Endothelial cell (in vitro differentiated cells): ENCODE data around the gene REEP2. TPM values are rescaled to one million over a fixed set of nuclear protein-coding genes. Genes with fewer than 3 reads are reported as not detected.
A peak's percentile ranks its signal among the peaks of the same experiment; 100 is the strongest.

Source experiments
- DNase-seq: peaks from one replicate; pipeline ENCODE4 v3.0.0; 2021; ENCODE audit warnings: low spot score
- H3K27ac Mint-ChIP-seq: one replicate; pipeline ENCODE4 v1.8.0; 2021; ENCODE audit warnings: mixed read lengths, inconsistent platforms; ENCODE audit not compliant: unreplicated experiment
- H3K27me3 Mint-ChIP-seq: one replicate; pipeline ENCODE4 v1.8.0; 2021; ENCODE audit warnings: mild to moderate bottlenecking, moderate library complexity, mixed read lengths, inconsistent platforms; ENCODE audit not compliant: unreplicated experiment
- H3K36me3 Mint-ChIP-seq: one replicate; pipeline ENCODE4 v1.8.0; 2021; ENCODE audit warnings: mild to moderate bottlenecking, low read depth, mixed read lengths, inconsistent platforms; ENCODE audit not compliant: unreplicated experiment
- H3K4me1 Mint-ChIP-seq: one replicate; pipeline ENCODE4 v1.8.0; 2021; ENCODE audit warnings: mild to moderate bottlenecking, mixed read lengths, inconsistent platforms; ENCODE audit not compliant: unreplicated experiment
- H3K4me3 Mint-ChIP-seq: one replicate; pipeline ENCODE4 v1.8.0; 2021; ENCODE audit warnings: mild to moderate bottlenecking, mixed read lengths, inconsistent platforms; ENCODE audit not compliant: unreplicated experiment
- H3K9me3 Mint-ChIP-seq: one replicate; pipeline ENCODE4 v1.8.0; 2021; ENCODE audit warnings: mixed read lengths, inconsistent platforms; ENCODE audit not compliant: unreplicated experiment
- total RNA-seq: library from RNA; stranded (reverse); fragmentation: NEBNext Ultra II Directional; extraction: Animal tissue kit (Norgen Biotek cat#: 25700); gene quantifications from one replicate; pipeline ENCODE4 v1.2.1, GENCODE V29; 2021; ENCODE audit not compliant: unreplicated experiment
- TF ChIP-seq, protein P1 (sequence below): fragments of 200-600 bp; sonication (generic); IDR thresholded peaks from one replicate; pipeline ENCODE4 v1.5.0; 2021; ENCODE audit warnings: antibody characterized with exemption; ENCODE audit not compliant: unreplicated experiment

Gene REEP2
- total RNA-seq, 1 donor from 2014 or later: 72.8 TPM

DNA sequence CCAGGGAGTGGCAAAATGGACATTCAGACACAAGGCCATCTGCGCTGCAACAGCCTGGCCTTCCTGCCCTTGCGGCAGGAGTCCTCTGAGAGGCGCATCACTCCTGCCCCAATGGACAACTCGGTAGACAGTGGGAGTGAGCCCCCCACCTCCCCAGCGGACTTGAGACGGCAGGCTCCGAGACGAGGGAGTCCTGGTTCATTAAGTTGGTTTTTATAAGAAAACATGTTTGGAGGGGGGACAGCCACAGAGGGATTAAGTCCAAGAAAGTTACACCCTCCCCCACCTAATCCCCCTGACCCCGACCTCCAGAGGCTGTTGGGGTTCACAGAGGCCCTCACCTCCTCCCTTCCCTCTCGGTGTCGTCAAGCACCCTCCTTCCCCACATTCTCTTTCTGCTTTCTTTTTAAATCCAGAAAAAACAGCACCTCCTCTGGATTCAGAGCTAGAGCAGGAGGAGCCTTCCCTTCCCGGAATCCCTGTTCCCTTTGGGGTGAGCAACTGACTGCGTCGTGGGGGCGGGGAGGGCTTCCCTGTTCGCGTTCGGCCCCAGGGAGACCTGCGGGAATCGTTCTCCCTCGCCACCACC is 24.7 kb downstream of the REEP2 start:
- peak overlapping the region; percentile 70 for H3K27ac Mint-ChIP-seq
- H3K4me3 Mint-ChIP-seq: peak overlapping the region; percentile 82
- DNase-seq: no peak
- peaks cover 10% of the 10 kb centered on the region for H3K36me3 Mint-ChIP-seq
- H3K27me3 Mint-ChIP-seq: peaks cover 28% of the 10 kb centered on the region
- H3K9me3 Mint-ChIP-seq: peaks cover 4% of the 10 kb centered on the region
- peaks cover 8% of the 10 kb centered on the region for H3K4me1 Mint-ChIP-seq
- TF ChIP-seq, protein P1, sequence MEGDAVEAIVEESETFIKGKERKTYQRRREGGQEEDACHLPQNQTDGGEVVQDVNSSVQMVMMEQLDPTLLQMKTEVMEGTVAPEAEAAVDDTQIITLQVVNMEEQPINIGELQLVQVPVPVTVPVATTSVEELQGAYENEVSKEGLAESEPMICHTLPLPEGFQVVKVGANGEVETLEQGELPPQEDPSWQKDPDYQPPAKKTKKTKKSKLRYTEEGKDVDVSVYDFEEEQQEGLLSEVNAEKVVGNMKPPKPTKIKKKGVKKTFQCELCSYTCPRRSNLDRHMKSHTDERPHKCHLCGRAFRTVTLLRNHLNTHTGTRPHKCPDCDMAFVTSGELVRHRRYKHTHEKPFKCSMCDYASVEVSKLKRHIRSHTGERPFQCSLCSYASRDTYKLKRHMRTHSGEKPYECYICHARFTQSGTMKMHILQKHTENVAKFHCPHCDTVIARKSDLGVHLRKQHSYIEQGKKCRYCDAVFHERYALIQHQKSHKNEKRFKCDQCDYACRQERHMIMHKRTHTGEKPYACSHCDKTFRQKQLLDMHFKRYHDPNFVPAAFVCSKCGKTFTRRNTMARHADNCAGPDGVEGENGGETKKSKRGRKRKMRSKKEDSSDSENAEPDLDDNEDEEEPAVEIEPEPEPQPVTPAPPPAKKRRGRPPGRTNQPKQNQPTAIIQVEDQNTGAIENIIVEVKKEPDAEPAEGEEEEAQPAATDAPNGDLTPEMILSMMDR: no peak

DNA sequence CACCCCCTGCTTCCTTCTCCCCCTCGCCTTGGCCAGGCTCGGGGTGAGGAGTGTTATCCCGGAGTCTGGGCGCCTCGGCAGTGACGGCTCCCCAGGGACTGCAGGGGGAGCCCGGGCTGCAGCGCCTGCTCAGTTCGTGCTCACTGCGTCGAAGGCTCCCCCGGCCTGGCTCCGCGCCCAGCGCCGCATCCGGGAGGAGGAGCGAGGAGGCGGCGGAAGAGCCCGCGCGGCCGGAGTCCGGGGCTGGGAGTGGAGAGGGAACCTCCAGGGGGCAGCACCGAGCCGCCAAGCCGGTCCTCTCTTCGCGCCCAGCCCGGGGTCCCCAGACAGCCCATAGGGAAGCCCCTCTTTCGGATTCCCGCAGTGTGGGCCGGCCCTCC is 25.1 kb downstream of the REEP2 start:
- peaks cover 4% of the 10 kb centered on the region for H3K9me3 Mint-ChIP-seq
- H3K36me3 Mint-ChIP-seq: peaks cover 10% of the 10 kb centered on the region
- DNase-seq: peak; percentile 95
- no peak overlapping the region for H3K27ac Mint-ChIP-seq
- TF ChIP-seq, protein P1: peak; percentile 95
- H3K27me3 Mint-ChIP-seq: peaks cover 26% of the 10 kb centered on the region
- H3K4me3 Mint-ChIP-seq: no peak overlapping the region
- H3K4me1 Mint-ChIP-seq: peaks cover 8% of the 10 kb centered on the region

- H3K27me3 Mint-ChIP-seq: peaks cover 23% of the 10 kb centered on the region
- H3K4me3 Mint-ChIP-seq: peak overlapping the region; percentile 69
- no peak overlapping the region for H3K27ac Mint-ChIP-seq
- H3K36me3 Mint-ChIP-seq: peaks cover 10% of the 10 kb centered on the region
- DNase-seq: peak; percentile 86
- peaks cover 4% of the 10 kb centered on the region for H3K9me3 Mint-ChIP-seq
- H3K4me1 Mint-ChIP-seq: peaks cover 8% of the 10 kb centered on the region
- TF ChIP-seq, protein P1: peak; percentile 52
Observed at GRCh38 chr5:138464388-138465260, 25.8 kb downstream of the REEP2 start.

DNA sequence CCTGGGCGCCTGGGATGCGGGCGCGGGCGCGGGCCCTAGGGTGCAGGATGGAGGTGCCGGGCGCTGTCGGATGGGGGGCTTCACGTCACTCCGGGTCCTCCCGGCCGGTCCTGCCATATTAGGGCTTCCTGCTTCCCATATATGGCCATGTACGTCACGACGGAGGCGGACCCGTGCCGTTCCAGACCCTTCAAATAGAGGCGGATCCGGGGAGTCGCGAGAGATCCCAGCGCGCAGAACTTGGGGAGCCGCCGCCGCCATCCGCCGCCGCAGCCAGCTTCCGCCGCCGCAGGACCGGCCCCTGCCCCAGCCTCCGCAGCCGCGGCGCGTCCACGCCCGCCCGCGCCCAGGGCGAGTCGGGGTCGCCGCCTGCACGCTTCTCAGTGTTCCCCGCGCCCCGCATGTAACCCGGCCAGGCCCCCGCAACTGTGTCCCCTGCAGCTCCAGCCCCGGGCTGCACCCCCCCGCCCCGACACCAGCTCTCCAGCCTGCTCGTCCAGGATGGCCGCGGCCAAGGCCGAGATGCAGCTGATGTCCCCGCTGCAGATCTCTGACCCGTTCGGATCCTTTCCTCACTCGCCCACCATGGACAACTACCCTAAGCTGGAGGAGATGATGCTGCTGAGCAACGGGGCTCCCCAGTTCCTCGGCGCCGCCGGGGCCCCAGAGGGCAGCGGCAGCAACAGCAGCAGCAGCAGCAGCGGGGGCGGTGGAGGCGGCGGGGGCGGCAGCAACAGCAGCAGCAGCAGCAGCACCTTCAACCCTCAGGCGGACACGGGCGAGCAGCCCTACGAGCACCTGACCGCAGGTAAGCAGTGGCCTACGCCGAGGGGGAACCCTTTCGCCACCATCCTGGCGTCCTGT is 26.6 kb downstream of the REEP2 start, which contains the start of gene EGR1:
EGR1 (plus strand) TSS at position 219 of the 864 bp plus-strand sequence; CDS start at position 502, 283 bp downstream.
- peak; percentile 67 for DNase-seq
- TF ChIP-seq, protein P1: no peak
- Mint-ChIP-seq H3K36me3 (peaks cover 7% of the 10 kb centered on the region), H3K4me3 (peak within 1 kb of the TSS; percentile 69), H3K27me3 (peaks cover 23% of the 10 kb centered on the region), H3K27ac (no peak within 1 kb of the TSS), H3K9me3 (peaks cover 4% of the 10 kb centered on the region), H3K4me1 (peaks cover 6% of the 10 kb centered on the region)
